HepG2 (cell line): ENCODE measurements around the gene ELF1. TPM values are rescaled to one million over a fixed set of nuclear protein-coding genes. Genes with fewer than 3 reads are reported as not detected.

Source experiments
- CCDC6 ChIP-seq: sonication (generic); formaldehyde crosslinking; IDR thresholded peaks from 2 replicates; pipeline ENCODE4 v1.8.1; 2022; ENCODE audit warnings: mild to moderate bottlenecking, missing genetic modification reagents, moderate library complexity
- CREB3 ChIP-seq: sonication (generic); formaldehyde crosslinking; IDR thresholded peaks from 2 replicates; pipeline ENCODE4 v1.5.0; 2020; ENCODE audit warnings: missing genetic modification reagents
- FOSL2 ChIP-seq: sonication (generic); formaldehyde crosslinking; IDR thresholded peaks from 2 replicates; pipeline ENCODE4 v1.4.0; 2020; ENCODE audit warnings: missing genetic modification reagents
- GPBP1L1 ChIP-seq: sonication (generic); formaldehyde crosslinking; IDR thresholded peaks from 2 replicates; pipeline ENCODE4 v1.5.0; 2020; ENCODE audit warnings: mild to moderate bottlenecking, missing genetic modification reagents
- HBP1 ChIP-seq: IDR thresholded peaks from 2 replicates; pipeline ENCODE4 v1.6.1; 2016; ENCODE audit warnings: low read depth, control low read depth
- HCFC1 ChIP-seq: fragments of 150-350 bp; IDR thresholded peaks from 2 replicates; pipeline ENCODE4 v1.6.1; 2014; ENCODE audit warnings: low read depth, low read length
- HDAC1 ChIP-seq: sonication (generic); formaldehyde crosslinking; IDR thresholded peaks from 2 replicates; pipeline ENCODE4 v1.5.1; 2020; ENCODE audit warnings: mild to moderate bottlenecking, missing genetic modification reagents
- IRF1 ChIP-seq: sonication (generic); formaldehyde crosslinking; IDR thresholded peaks from 2 replicates; pipeline ENCODE4 v1.4.0; 2020; ENCODE audit warnings: low read depth, mild to moderate bottlenecking, missing genetic modification reagents
- IRF2 ChIP-seq: IDR thresholded peaks from 2 replicates; pipeline ENCODE4 v1.6.1; 2018; ENCODE audit warnings: missing genetic modification reagents, missing compliant biosample characterization
- MAFK ChIP-seq, 2 experiments: IDR thresholded peaks in 1 of 2; conservative IDR thresholded peaks in 1 of 2; 2 replicates each; pipeline ENCODE4 v1.6.1; 2011; ENCODE audit warnings: improper control_type of control experiment in 2 of 2, low read length in 2 of 2
- NCOA5 ChIP-seq: sonication (generic); formaldehyde crosslinking; IDR thresholded peaks from 2 replicates; pipeline ENCODE4 v1.4.0; 2020; ENCODE audit warnings: missing genetic modification reagents
- NR2C2 ChIP-seq: sonication (generic); formaldehyde crosslinking; IDR thresholded peaks from 2 replicates; pipeline ENCODE4 v1.4.0; 2020; ENCODE audit warnings: missing genetic modification reagents, mild to moderate bottlenecking, moderate library complexity, borderline replicate concordance
- RAD51 ChIP-seq: fragments of 450-650 bp; IDR thresholded peaks from 2 replicates; pipeline ENCODE4 v1.6.1; 2016; ENCODE audit warnings: borderline replicate concordance
- SCMH1 ChIP-seq: sonication (generic); formaldehyde crosslinking; IDR thresholded peaks from 2 replicates; pipeline ENCODE4 v1.9.0; 2021; ENCODE audit warnings: missing genetic modification reagents, mild to moderate bottlenecking, borderline replicate concordance
- TFE3 ChIP-seq: IDR thresholded peaks from 2 replicates; pipeline ENCODE4 v1.6.1; 2016
- THAP8 ChIP-seq: sonication (generic); formaldehyde crosslinking; IDR thresholded peaks from 2 replicates; pipeline ENCODE4 v1.5.1; 2020; ENCODE audit warnings: missing genetic modification reagents, mild to moderate bottlenecking, borderline replicate concordance
- ZFP37 ChIP-seq: sonication (generic); formaldehyde crosslinking; IDR thresholded peaks from 2 replicates; pipeline ENCODE4 v1.4.0; 2020; ENCODE audit warnings: missing genetic modification reagents, borderline replicate concordance
- ZNF256 ChIP-seq: sonication (generic); formaldehyde crosslinking; conservative IDR thresholded peaks from 2 replicates; pipeline ENCODE4 v1.4.0; 2020; ENCODE audit warnings: missing genetic modification reagents
- ZNF382 ChIP-seq: sonication (generic); formaldehyde crosslinking; IDR thresholded peaks from 2 replicates; pipeline ENCODE4 v1.5.0; 2020; ENCODE audit warnings: missing genetic modification reagents, mild to moderate bottlenecking, borderline replicate concordance
- ZNF878 ChIP-seq: sonication (generic); formaldehyde crosslinking; IDR thresholded peaks from 2 replicates; pipeline ENCODE4 v1.8.1; 2023; ENCODE audit warnings: mild to moderate bottlenecking, missing genetic modification reagents, moderate library complexity
- ZXDC ChIP-seq: sonication (generic); formaldehyde crosslinking; IDR thresholded peaks from 2 replicates; pipeline ENCODE4 v1.5.0; 2020; ENCODE audit warnings: mild to moderate bottlenecking, missing genetic modification reagents
- polyA plus RNA-seq, 8 experiments: library from polyadenylated mRNA; depleted of rRNA in 3 of 8; stranded (reverse) in 7 of 8; unstranded in 1 of 8; fragments of >200 nt; fragmentation: Illumina TruSeq in 4 of 8; extraction: Trizol in 4 of 8; gene quantifications; 2 replicates each; pipeline versions ENCODE4 v1.2.1 to v1.2.3, GENCODE V29; 2011 to 2016; ENCODE audit warnings: low read depth in 4 of 8, missing spikeins in 1 of 8, mixed read lengths in 1 of 8; ENCODE audit not compliant: insufficient read depth in 1 of 8
- total RNA-seq, 5 experiments: library from RNA; depleted of rRNA; stranded (reverse); fragments of >200 nt; fragmentation: Illumina TruSeq; extraction: Trizol; gene quantifications; 2 replicates each; pipeline ENCODE4 v1.2.3, GENCODE V29; 2016; ENCODE audit warnings: low read depth in 1 of 5

Gene ELF1
- total and polyA plus RNA-seq, 2 of the 13 experiments (the other 11 are each of a cell fraction or from before 2014, with no cell fraction given), result 24.6 to 71.5 TPM

GRCh38 chr13:41019011-41019487 lies at the start of gene ELF1 (continued):
- TF ChIP-seq SCMH1 (CRISPR knock-in tag), result no peak
- TF ChIP-seq IRF1 (CRISPR knock-in tag), result no peak
- TF ChIP-seq THAP8 (CRISPR knock-in tag), result no peak
- TF ChIP-seq ZNF382 (CRISPR knock-in tag), result no peak
- TF ChIP-seq ZNF256, result no peak
- peak; percentile 56; the same call in 1 of the 2 replicates for TF ChIP-seq HDAC1
- no peak for TF ChIP-seq ZXDC (CRISPR knock-in tag)
- no peak for TF ChIP-seq ZFP37 (CRISPR knock-in tag)
- no peak for TF ChIP-seq NCOA5 (CRISPR knock-in tag)
- TF ChIP-seq HBP1, result no peak
- no peak for TF ChIP-seq MAFK (conservative IDR thresholded peaks at IDR 0.05 in 1 of 2, IDR thresholded peaks at IDR 0.05 in 1 of 2; ENCODE audit: low read length in 2 of 2)
- TF ChIP-seq IRF2 (CRISPR knock-in tag), result no peak
- TF ChIP-seq FOSL2 (CRISPR knock-in tag), result peak; percentile 94
- peak; percentile 24; the same call in 1 of the 2 replicates for TF ChIP-seq TFE3
- TF ChIP-seq CREB3 (CRISPR knock-in tag), result no peak
- TF ChIP-seq NR2C2 (CRISPR knock-in tag), result no peak
- no peak for TF ChIP-seq ZNF878
- TF ChIP-seq CCDC6 (CRISPR knock-in tag), result no peak
- no peak for TF ChIP-seq GPBP1L1 (CRISPR knock-in tag)
- TF ChIP-seq HCFC1, result no peak
- no peak for TF ChIP-seq RAD51
